OCI-LY7 (cell line): ENCODE measurements around the gene SMTNL2. TPM values are rescaled to one million over a fixed set of nuclear protein-coding genes. Genes with fewer than 3 reads are reported as not detected.
"Not testable (repeated sequence)": the region's sequence is repeated elsewhere in the genome, so short reads cannot be mapped to it uniquely, and the experiment has no call there.

Experiments
- BruUV-seq: library from RNA; stranded (reverse); fragments of 400-500 nt; replicated peaks from 2 replicates; lab custom pipeline; 2021; lab: Mats Ljungman, UMichigan
- CTCF ChIA-PET: fragments of 300-600 bp; sonication (Branson Sonifier 250); formaldehyde crosslinking; loops from one replicate; lab custom pipeline; 2022; ENCODE audit warnings: antibody characterized with exemption; ENCODE audit not compliant: unreplicated experiment; lab: Charles Lee
- POLR2A ChIA-PET: fragments of 300-600 bp; sonication (Branson Sonifier 250); formaldehyde crosslinking; loops from one replicate; lab custom pipeline; 2022; ENCODE audit warnings: antibody characterized with exemption; lab: Charles Lee
- DNase-seq: peaks from one replicate; pipeline ENCODE4 v3.0.0-alpha.2; 2015; ENCODE audit warnings: low spot score
- H2AFZ ChIP-seq: fragments of 200-600 bp; sonication (generic), shearing (Covaris generic); 2 replicates; pipeline ENCODE4 v1.6.1; 2014; ENCODE audit warnings: mild to moderate bottlenecking, antibody characterized with exemption, low read length, moderate library complexity
- H3K27ac ChIP-seq: fragments of 200-600 bp; sonication (generic); 2 replicates; pipeline ENCODE4 v1.5.1; 2014; ENCODE audit warnings: mixed run types, low read depth, mild to moderate bottlenecking, moderate library complexity, low read length, inconsistent platforms; ENCODE audit not compliant: poor library complexity, severe bottlenecking
- H3K36me3 ChIP-seq: fragments of 200-600 bp; sonication (generic); 2 replicates; pipeline ENCODE4 v1.6.1; 2014; ENCODE audit warnings: mild to moderate bottlenecking, antibody characterized with exemption, low read length, moderate library complexity, mixed read lengths; ENCODE audit not compliant: insufficient read depth
- H3K4me1 ChIP-seq: fragments of 200-600 bp; sonication (generic); 2 replicates; pipeline ENCODE4 v1.5.1; 2014; ENCODE audit warnings: mild to moderate bottlenecking, low read length; ENCODE audit not compliant: insufficient read depth, poor library complexity, severe bottlenecking
- H3K4me2 ChIP-seq: fragments of 200-600 bp; sonication (generic); 2 replicates; pipeline ENCODE4 v1.6.1; 2014; ENCODE audit warnings: mild to moderate bottlenecking, low read length
- H3K4me3 ChIP-seq: fragments of 200-600 bp; sonication (generic); 2 replicates; pipeline ENCODE4 v1.5.1; 2014; ENCODE audit warnings: mild to moderate bottlenecking, low read depth, low read length; ENCODE audit not compliant: poor library complexity, severe bottlenecking
- H3K79me2 ChIP-seq: fragments of 200-600 bp; sonication (generic); 2 replicates; pipeline ENCODE4 v1.6.1; 2016; ENCODE audit warnings: low read depth, mild to moderate bottlenecking, low read length, moderate library complexity, mixed read lengths; ENCODE audit not compliant: insufficient read depth
- H3K9me2 ChIP-seq: fragments of 200-600 bp; sonication (generic); 2 replicates; pipeline ENCODE4 v1.6.1; 2016; ENCODE audit warnings: mild to moderate bottlenecking, low read length, mixed read lengths; ENCODE audit not compliant: insufficient read depth
- H3K9me3 ChIP-seq: fragments of 200-600 bp; sonication (generic); 2 replicates; pipeline ENCODE4 v1.6.1; 2014; ENCODE audit warnings: mild to moderate bottlenecking, mixed run types, low read length, mixed read lengths
- H4K20me1 ChIP-seq: fragments of 200-600 bp; sonication (generic); 2 replicates; pipeline ENCODE4 v1.6.1; 2014; ENCODE audit warnings: mild to moderate bottlenecking, antibody characterized with exemption, low read length, moderate library complexity, mixed read lengths; ENCODE audit not compliant: insufficient read depth
- CTCF ChIP-seq: fragments of 200-600 bp; sonication (generic); conservative IDR thresholded peaks from 2 replicates; pipeline ENCODE4 v1.5.1; 2014; ENCODE audit warnings: mild to moderate bottlenecking, antibody characterized with exemption, low read length, moderate library complexity, mixed read lengths
- EZH2phosphoT487 ChIP-seq: fragments of 200-600 bp; sonication (generic); IDR thresholded peaks from 2 replicates; pipeline ENCODE4 v1.6.1; 2018; ENCODE audit warnings: low read depth, borderline replicate concordance, mild to moderate bottlenecking, mixed run types, antibody characterized with exemption, low read length, moderate library complexity, mixed read lengths
- intact Hi-C: fragments of 100-400 bp; cut with micrococcal nuclease; formaldehyde crosslinking; loops from one replicate; pipeline ENCODE4 v1.10.0; 2022; ENCODE audit not compliant: unreplicated experiment
- total RNA-seq, 2 experiments: library from RNA; depleted of rRNA in 1 of 2; stranded (reverse); fragments of >200 nt in 1 of 2; shearing (Covaris generic) in 1 of 2; gene quantifications; 2 replicates each; pipeline ENCODE4 v1.2.3, GENCODE V29; 2014 to 2022

SMTNL2 gene
- total RNA-seq, 2 experiments from 2014 or later: not detected

- H3K79me2 ChIP-seq, H3K9me2 ChIP-seq, H3K27ac ChIP-seq, CTCF ChIA-PET, H3K4me3 ChIP-seq, BruUV-seq, H3K36me3 ChIP-seq, H3K9me3 ChIP-seq, H3K4me2 ChIP-seq, H4K20me1 ChIP-seq, POLR2A ChIA-PET, H2AFZ ChIP-seq: not testable (repeated sequence)
- peak; percentile 13 for DNase-seq
- intact Hi-C loops: loop anchor here (5.0 to 10.0 kb wide), 2 partner anchors 193 to 265 kb away; partner anchors contain the start of genes CHRNE and MINK1
- H3K4me1 ChIP-seq: peaks cover 27% of the 10 kb centered on the region
These were observed 55.2 kb downstream of the SMTNL2 start for GRCh38 chr17:4639301-4640059.

GRCh38 chr17:4640569-4641188 lies 56.4 kb downstream of the SMTNL2 start:
- H3K4me2 ChIP-seq, H3K9me2 ChIP-seq, H3K4me3 ChIP-seq, H3K9me3 ChIP-seq, DNase-seq, intact Hi-C loops, BruUV-seq, H3K36me3 ChIP-seq, CTCF ChIA-PET, POLR2A ChIA-PET, H3K27ac ChIP-seq, H3K79me2 ChIP-seq, H2AFZ ChIP-seq, H4K20me1 ChIP-seq: not testable (repeated sequence)
- H3K4me1 ChIP-seq: peaks cover 16% of the 10 kb centered on the region

GRCh38 chr17:4641297-4642195 lies 57.2 kb downstream of the SMTNL2 start, which contains the start of gene ALOX15:
ALOX15 (minus strand) TSS chr17:4641678; CDS start chr17:4641651, 27 bp downstream.
- Histone ChIP-seq H3K9me3 (no peaks in the 10 kb centered on the region), H3K4me3 (no peak within 1 kb of the TSS), H4K20me1 (no peaks in the 10 kb centered on the region), H3K27ac (no peak within 1 kb of the TSS), H3K4me2 (no peak within 1 kb of the TSS), H3K36me3 (no peaks in the 10 kb centered on the region), H2AFZ (no peak within 1 kb of the TSS), H3K79me2 (no peaks in the 10 kb centered on the region), H3K4me1 (peaks cover 8% of the 10 kb centered on the region), H3K9me2 (no peaks in the 10 kb centered on the region)
- no TSS peak for BruUV-seq
- no peak for DNase-seq
- intact Hi-C loops: no loop called here
- ChIA-PET POLR2A (no interaction called here), CTCF (no interaction called here)
- no peak for TF ChIP-seq EZH2phosphoT487
- TF ChIP-seq CTCF: no peak
